HEK293 (cell line): ENCODE data around the gene ZBTB44.

Experiments
- CTCF ChIA-PET: fragments of 350-600 bp; formaldehyde crosslinking; extraction: SDS; loops from one replicate; lab custom pipeline; 2021; ENCODE audit warnings: antibody characterized with exemption; lab: Yijun Ruan, JAX
- POLR2A ChIA-PET: fragments of 300-600 bp; formaldehyde crosslinking; extraction: SDS; loops from one replicate; lab custom pipeline; 2020; ENCODE audit warnings: antibody characterized with exemption, inconsistent platforms; lab: Yijun Ruan, JAX
- H3K27ac ChIP-seq: fragments of 200-500 bp; sonication (Bioruptor generic); 2 replicates; pipeline ENCODE4 v1.5.1; 2014; ENCODE audit warnings: low read depth, low read length, control low read depth, inconsistent platforms; ENCODE audit errors: extremely low read depth
- H3K36me3 ChIP-seq, 2 experiments: fragments of 200-500 bp in 1 of 2; sonication (Bioruptor generic) in 1 of 2; 1 replicate in 1 of 2; 2 replicates in 1 of 2; pipeline ENCODE4 v1.5.1; 2014 to 2017; ENCODE audit warnings: inconsistent platforms in 2 of 2, low read length in 2 of 2; ENCODE audit not compliant: control insufficient read depth in 2 of 2, insufficient read depth in 1 of 2
- H3K4me1 ChIP-seq: fragments of 200-500 bp; sonication (Bioruptor generic); 2 replicates; pipeline ENCODE4 v1.5.1; 2014; ENCODE audit warnings: mild to moderate bottlenecking, low read length, inconsistent platforms; ENCODE audit not compliant: control insufficient read depth, insufficient read depth
- H3K4me3 ChIP-seq: 2 replicates; pipeline ENCODE4 v1.5.1; 2011; ENCODE audit warnings: low read depth, mild to moderate bottlenecking, control low read depth, low read length, moderate library complexity
- H3K9me3 ChIP-seq: fragments of 200-500 bp; sonication (Bioruptor generic); 2 replicates; pipeline ENCODE4 v1.5.1; 2014; ENCODE audit warnings: low read depth, low read length, inconsistent platforms; ENCODE audit not compliant: control insufficient read depth, insufficient read depth
- GFI1B ChIP-seq: fragments of 450-650 bp; formaldehyde crosslinking; IDR thresholded peaks from 2 replicates; pipeline ENCODE4 v1.5.1; 2016; ENCODE audit warnings: missing biosample characterization, missing genetic modification characterization
- INSM2 ChIP-seq: fragments of 450-650 bp; formaldehyde crosslinking; IDR thresholded peaks from 2 replicates; pipeline ENCODE4 v1.5.1; 2016; ENCODE audit warnings: missing biosample characterization, missing genetic modification characterization
- KLF10 ChIP-seq: fragments of 450-650 bp; IDR thresholded peaks from 2 replicates; pipeline ENCODE4 v1.5.1; 2018; ENCODE audit warnings: missing biosample characterization, mild to moderate bottlenecking, missing genetic modification characterization
- KLF7 ChIP-seq: fragments of 450-650 bp; formaldehyde crosslinking; IDR thresholded peaks from 2 replicates; pipeline ENCODE4 v1.5.1; 2016; ENCODE audit warnings: missing biosample characterization, missing genetic modification characterization, borderline replicate concordance
- REPIN1 ChIP-seq: fragments of 450-650 bp; formaldehyde crosslinking; IDR thresholded peaks from 2 replicates; pipeline ENCODE4 v1.5.1; 2017; ENCODE audit warnings: missing biosample characterization, missing genetic modification characterization, low read depth
- ZBTB10 ChIP-seq: fragments of 450-650 bp; formaldehyde crosslinking; IDR thresholded peaks from 2 replicates; pipeline ENCODE4 v1.5.1; 2016; ENCODE audit warnings: missing biosample characterization, missing genetic modification characterization
- ZBTB48 ChIP-seq: fragments of 450-650 bp; formaldehyde crosslinking; IDR thresholded peaks from 2 replicates; pipeline ENCODE4 v1.5.1; 2016; ENCODE audit warnings: missing biosample characterization, missing genetic modification characterization
- ZNF112 ChIP-seq: fragments of 450-650 bp; formaldehyde crosslinking; IDR thresholded peaks from 2 replicates; pipeline ENCODE4 v1.5.0; 2017; ENCODE audit warnings: missing biosample characterization, missing genetic modification characterization
- ZNF140 ChIP-seq: fragments of 450-650 bp; formaldehyde crosslinking; IDR thresholded peaks from 2 replicates; pipeline ENCODE4 v1.5.1; 2016; ENCODE audit warnings: missing biosample characterization, missing genetic modification characterization
- ZNF155 ChIP-seq: fragments of 450-650 bp; formaldehyde crosslinking; IDR thresholded peaks from 2 replicates; pipeline ENCODE4 v1.5.1; 2016; ENCODE audit warnings: missing biosample characterization, missing genetic modification characterization
- ZNF175 ChIP-seq: fragments of 450-650 bp; formaldehyde crosslinking; IDR thresholded peaks from 2 replicates; pipeline ENCODE4 v1.5.1; 2016; ENCODE audit warnings: missing biosample characterization, missing genetic modification characterization
- ZNF280D ChIP-seq: fragments of 450-650 bp; formaldehyde crosslinking; IDR thresholded peaks from 2 replicates; pipeline ENCODE4 v1.5.1; 2016; ENCODE audit warnings: missing biosample characterization, missing genetic modification characterization
- ZNF366 ChIP-seq: fragments of 450-650 bp; formaldehyde crosslinking; conservative IDR thresholded peaks from 2 replicates; pipeline ENCODE4 v1.5.1; 2016; ENCODE audit warnings: missing biosample characterization, missing genetic modification characterization
- ZNF654 ChIP-seq: fragments of 450-650 bp; formaldehyde crosslinking; IDR thresholded peaks from 2 replicates; pipeline ENCODE4 v1.5.1; 2016; ENCODE audit warnings: low read depth, missing biosample characterization, missing genetic modification characterization
- ZNF777 ChIP-seq: fragments of 450-650 bp; formaldehyde crosslinking; IDR thresholded peaks from 2 replicates; pipeline ENCODE4 v1.5.1; 2017; ENCODE audit warnings: missing biosample characterization, missing genetic modification characterization, borderline replicate concordance
- TF ChIP-seq, protein P1 (sequence below): fragments of 450-650 bp; formaldehyde crosslinking; IDR thresholded peaks from 2 replicates; pipeline ENCODE4 v1.5.1; 2016; ENCODE audit warnings: missing biosample characterization, missing genetic modification characterization, borderline replicate concordance
- TF ChIP-seq, protein P2 (sequence below): sonication (generic); formaldehyde crosslinking; IDR thresholded peaks from 2 replicates; pipeline ENCODE4 v1.8.1; 2022; ENCODE audit warnings: mild to moderate bottlenecking, moderate library complexity, missing genetic modification reagents
- TF ChIP-seq, protein P3 (sequence below): fragments of 450-650 bp; formaldehyde crosslinking; IDR thresholded peaks from 2 replicates; pipeline ENCODE4 v1.5.1; 2016; ENCODE audit warnings: missing biosample characterization, missing genetic modification characterization

The ZBTB44 gene

DNA sequence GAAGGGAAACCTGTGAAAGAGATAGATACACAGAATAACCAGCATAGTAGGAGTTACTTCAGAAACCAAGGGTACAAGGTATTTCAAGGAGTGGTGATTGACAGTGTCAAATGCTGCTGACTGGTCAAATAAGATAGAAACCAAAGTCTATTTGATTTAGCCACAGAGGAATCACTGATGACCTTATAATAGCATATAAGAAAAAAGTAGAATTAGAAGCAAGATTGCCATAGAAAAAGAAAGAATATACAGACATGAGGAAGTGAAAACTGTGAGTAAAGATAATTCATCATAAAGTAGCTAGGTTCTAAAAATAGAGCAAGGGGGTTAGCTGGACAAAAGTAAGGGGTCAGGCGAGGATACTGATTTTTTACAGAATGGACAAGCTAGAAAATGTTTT, 14.2 kb downstream of the ZBTB44 start:
- TF ChIP-seq ZNF112 (tag by site-specific recombination) (no peak), KLF7 (tag by site-specific recombination) (no peak), ZNF366 (tag by site-specific recombination) (no peak), ZNF175 (tag by site-specific recombination) (no peak), ZNF280D (tag by site-specific recombination) (no peak), ZBTB48 (tag by site-specific recombination) (no peak), ZBTB10 (no peak), KLF10 (tag by site-specific recombination) (no peak), ZNF140 (no peak), GFI1B (tag by site-specific recombination) (no peak), ZNF777 (tag by site-specific recombination) (no peak), REPIN1 (tag by site-specific recombination) (no peak), ZNF654 (tag by site-specific recombination) (no peak), ZNF155 (tag by site-specific recombination) (no peak), INSM2 (tag by site-specific recombination) (no peak)
- TF ChIP-seq, protein P1, sequence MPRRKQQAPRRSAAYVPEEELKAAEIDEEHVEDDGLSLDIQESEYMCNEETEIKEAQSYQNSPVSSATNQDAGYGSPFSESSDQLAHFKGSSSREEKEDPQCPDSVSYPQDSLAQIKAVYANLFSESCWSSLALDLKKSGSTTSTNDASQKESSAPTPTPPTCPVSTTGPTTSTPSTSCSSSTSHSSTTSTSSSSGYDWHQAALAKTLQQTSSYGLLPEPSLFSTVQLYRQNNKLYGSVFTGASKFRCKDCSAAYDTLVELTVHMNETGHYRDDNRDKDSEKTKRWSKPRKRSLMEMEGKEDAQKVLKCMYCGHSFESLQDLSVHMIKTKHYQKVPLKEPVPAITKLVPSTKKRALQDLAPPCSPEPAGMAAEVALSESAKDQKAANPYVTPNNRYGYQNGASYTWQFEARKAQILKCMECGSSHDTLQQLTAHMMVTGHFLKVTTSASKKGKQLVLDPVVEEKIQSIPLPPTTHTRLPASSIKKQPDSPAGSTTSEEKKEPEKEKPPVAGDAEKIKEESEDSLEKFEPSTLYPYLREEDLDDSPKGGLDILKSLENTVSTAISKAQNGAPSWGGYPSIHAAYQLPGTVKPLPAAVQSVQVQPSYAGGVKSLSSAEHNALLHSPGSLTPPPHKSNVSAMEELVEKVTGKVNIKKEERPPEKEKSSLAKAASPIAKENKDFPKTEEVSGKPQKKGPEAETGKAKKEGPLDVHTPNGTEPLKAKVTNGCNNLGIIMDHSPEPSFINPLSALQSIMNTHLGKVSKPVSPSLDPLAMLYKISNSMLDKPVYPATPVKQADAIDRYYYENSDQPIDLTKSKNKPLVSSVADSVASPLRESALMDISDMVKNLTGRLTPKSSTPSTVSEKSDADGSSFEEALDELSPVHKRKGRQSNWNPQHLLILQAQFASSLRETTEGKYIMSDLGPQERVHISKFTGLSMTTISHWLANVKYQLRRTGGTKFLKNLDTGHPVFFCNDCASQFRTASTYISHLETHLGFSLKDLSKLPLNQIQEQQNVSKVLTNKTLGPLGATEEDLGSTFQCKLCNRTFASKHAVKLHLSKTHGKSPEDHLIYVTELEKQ (tag by site-specific recombination), result no peak
- TF ChIP-seq, protein P2, sequence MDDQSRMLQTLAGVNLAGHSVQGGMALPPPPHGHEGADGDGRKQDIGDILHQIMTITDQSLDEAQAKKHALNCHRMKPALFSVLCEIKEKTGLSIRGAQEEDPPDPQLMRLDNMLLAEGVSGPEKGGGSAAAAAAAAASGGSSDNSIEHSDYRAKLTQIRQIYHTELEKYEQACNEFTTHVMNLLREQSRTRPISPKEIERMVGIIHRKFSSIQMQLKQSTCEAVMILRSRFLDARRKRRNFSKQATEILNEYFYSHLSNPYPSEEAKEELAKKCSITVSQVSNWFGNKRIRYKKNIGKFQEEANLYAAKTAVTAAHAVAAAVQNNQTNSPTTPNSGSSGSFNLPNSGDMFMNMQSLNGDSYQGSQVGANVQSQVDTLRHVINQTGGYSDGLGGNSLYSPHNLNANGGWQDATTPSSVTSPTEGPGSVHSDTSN (CRISPR knock-in tag), result no peak
- TF ChIP-seq, protein P3, sequence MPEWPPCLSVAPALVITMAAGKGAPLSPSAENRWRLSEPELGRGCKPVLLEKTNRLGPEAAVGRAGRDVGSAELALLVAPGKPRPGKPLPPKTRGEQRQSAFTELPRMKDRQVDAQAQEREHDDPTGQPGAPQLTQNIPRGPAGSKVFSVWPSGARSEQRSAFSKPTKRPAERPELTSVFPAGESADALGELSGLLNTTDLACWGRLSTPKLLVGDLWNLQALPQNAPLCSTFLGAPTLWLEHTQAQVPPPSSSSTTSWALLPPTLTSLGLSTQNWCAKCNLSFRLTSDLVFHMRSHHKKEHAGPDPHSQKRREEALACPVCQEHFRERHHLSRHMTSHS, result no peak
- ChIA-PET POLR2A (interaction anchor here (1.5 kb wide), 1 partner anchor 10 kb away, joined by 3 read pairs; no protein-coding TSS in a partner anchor), CTCF (no interaction called here)
- Histone ChIP-seq H3K4me3 (no peak overlapping the region), H3K27ac (no peak overlapping the region), H3K36me3 (peaks cover 3 to 4% of the 10 kb centered on the region in 2 experiments; a peak in 2 of 3 replicates), H3K4me1 (no peaks in the 10 kb centered on the region), H3K9me3 (no peaks in the 10 kb centered on the region)
